Coronary artery (tissue), 2 donors: ENCODE data around the gene RPS3.

Source experiments
- DNase-seq: peaks from one replicate; pipeline ENCODE4 v3.0.0-alpha.2; 2017; ENCODE audit warnings: low spot score
- H3K27ac ChIP-seq, 2 donors: fragments of 200-600 bp; sonication (generic); one replicate each; pipeline ENCODE4 v1.5.1; 2016 to 2019
- H3K4me3 ChIP-seq: fragments of 200-600 bp; sonication (generic); 2 replicates; pipeline ENCODE4 v1.5.1; 2016; ENCODE audit warnings: mild to moderate bottlenecking, moderate library complexity
- TF ChIP-seq, protein P1 (sequence below): fragments of 200-600 bp; sonication (generic); IDR thresholded peaks from one replicate; pipeline ENCODE4 v1.5.1; 2019; ENCODE audit warnings: antibody characterized with exemption

Gene RPS3

DNA sequence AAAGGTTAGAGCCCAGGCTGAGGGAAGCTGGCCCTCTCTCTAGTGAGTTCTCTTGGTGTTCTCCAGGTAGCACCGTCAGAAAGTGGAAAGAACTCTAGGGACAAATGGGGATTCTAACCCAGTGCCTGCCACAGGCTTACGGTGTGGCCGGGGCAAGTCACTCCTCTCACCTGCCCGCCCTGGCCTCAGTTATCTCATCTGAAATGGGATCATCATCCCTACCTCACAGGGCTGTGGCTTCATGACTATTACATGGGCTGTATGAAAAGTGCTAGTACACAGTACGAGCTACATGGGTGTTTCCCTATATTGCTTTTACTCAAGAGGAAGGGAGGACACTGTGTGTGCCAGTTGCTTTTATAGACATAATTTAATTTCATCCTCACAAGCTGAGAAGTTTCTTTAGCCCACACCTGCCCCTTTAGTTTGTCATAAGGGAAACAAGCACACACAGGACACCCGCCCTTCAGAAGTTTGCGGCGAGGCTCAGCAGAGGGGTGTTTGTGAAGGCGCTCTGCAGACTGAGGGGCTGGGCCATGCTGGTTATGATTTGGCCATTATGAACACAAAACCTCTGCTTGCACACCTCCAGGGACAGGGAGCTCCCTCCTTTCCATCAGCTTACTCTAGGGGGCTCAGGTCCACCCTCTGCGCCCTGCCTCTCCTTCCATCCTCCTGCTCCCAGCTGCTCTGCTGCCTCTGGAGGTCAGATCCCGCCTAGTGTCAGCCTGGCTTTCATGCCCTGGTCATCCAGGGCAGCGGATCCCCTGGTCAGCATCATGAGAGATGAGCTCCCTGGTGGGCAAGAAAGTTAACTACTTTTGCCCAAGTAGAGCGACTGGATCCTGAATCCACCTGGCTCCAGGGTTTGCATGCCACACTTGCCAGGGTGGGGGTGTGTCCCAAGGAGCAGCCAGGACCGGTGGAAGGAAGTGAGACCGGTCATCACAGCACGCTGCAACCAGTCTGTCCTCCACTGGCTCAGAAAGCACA lies 32.5 kb downstream of the RPS3 start:
- Histone ChIP-seq H3K27ac (no peak overlapping the region), H3K4me3 (no peak overlapping the region)
- no peak for DNase-seq
- TF ChIP-seq, protein P1, sequence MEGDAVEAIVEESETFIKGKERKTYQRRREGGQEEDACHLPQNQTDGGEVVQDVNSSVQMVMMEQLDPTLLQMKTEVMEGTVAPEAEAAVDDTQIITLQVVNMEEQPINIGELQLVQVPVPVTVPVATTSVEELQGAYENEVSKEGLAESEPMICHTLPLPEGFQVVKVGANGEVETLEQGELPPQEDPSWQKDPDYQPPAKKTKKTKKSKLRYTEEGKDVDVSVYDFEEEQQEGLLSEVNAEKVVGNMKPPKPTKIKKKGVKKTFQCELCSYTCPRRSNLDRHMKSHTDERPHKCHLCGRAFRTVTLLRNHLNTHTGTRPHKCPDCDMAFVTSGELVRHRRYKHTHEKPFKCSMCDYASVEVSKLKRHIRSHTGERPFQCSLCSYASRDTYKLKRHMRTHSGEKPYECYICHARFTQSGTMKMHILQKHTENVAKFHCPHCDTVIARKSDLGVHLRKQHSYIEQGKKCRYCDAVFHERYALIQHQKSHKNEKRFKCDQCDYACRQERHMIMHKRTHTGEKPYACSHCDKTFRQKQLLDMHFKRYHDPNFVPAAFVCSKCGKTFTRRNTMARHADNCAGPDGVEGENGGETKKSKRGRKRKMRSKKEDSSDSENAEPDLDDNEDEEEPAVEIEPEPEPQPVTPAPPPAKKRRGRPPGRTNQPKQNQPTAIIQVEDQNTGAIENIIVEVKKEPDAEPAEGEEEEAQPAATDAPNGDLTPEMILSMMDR = no peak

DNA sequence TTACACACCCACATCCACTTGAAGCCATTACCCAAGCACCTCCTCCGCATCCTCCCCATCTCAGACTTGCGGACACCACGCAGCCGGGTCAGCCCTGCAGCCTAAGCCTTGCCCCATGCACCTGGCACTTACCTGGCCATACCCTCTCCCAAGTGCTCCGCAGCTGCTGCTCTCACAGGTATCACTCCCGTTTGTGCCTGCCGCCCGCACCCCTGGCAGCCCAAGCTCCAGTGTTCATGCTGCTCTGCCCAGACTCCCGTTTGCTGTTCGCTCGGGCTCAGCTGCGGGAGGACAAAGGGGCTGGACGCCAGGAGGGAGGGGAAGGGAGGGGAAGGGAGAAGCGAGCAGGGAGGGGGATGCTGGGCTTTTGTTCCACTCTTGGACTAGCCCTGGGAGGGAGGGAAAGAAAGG lies 33.6 kb downstream of the RPS3 start, which contains the start of gene KLHL35:
Gene KLHL35, minus strand, starts transcription at position 293 of the 411 bp plus-strand sequence. CDS start 2,574 bp downstream, outside the sequence.
- TF ChIP-seq, protein P1 = no peak
- Histone ChIP-seq H3K4me3 (no peak within 1 kb of the TSS), H3K27ac (peak within 1 kb of the TSS in 1 of 2 donors; percentile 22)
- no peak for DNase-seq

DNA sequence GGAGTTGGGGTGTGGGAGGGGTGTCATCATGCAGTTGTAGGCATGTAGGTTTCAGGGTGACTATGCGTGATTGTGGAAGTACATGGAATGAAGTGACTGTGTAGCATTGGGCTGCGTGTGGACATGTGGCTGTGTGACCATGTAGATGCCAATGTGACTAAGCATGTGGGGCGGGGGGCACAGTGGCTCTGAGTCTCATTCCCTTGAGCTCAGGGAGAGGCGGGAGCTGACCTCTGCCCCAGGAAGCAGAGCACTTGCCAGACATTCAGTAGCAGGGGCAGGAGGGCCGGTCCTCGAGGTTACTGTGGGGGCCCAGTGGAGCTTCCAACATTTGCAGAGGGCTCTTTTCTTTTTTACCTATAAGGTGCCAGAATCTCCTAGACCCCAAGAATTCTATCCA lies 34.1 kb downstream of the RPS3 start:
- no peak for DNase-seq
- TF ChIP-seq, protein P1 = no peak
- no peak overlapping the region for H3K4me3 ChIP-seq
- H3K27ac ChIP-seq = peak overlapping the region in 1 of 2 donors; percentile 22

GRCh38 chr11:75434051-75434450 lies 34.7 kb downstream of the RPS3 start:
- DNase-seq = no peak
- H3K4me3 ChIP-seq = no peak overlapping the region
- TF ChIP-seq, protein P1 = no peak
- H3K27ac ChIP-seq = no peak overlapping the region

GRCh38 chr11:75434886-75435570 lies 35.7 kb downstream of the RPS3 start:
- TF ChIP-seq, protein P1 = no peak
- no peak overlapping the region for H3K27ac ChIP-seq
- no peak overlapping the region for H3K4me3 ChIP-seq
- no peak for DNase-seq

DNA sequence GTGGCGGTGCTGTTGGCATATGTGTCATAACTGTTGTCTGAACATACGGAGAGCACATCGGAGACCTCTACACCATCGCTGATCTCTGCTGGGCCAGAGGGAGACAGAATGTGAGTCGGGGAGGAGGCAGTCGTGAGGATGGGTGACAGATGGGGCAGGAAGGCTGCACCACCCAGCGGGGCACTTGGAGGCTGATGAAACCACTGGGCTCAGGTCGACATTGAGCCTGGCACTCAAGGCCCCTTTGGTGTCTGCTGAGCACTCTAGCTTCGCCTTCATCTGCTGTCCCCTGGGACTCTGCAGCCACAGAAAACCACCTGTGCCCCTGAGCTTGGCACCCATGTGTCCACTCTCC lies 36.2 kb downstream of the RPS3 start:
- Histone ChIP-seq H3K27ac (no peak overlapping the region), H3K4me3 (no peak overlapping the region)
- TF ChIP-seq, protein P1 = no peak
- no peak for DNase-seq
